AG20443 (cell line): ENCODE measurements around the gene SCUBE1.
A peak's percentile ranks its signal among the peaks of the same experiment; 100 is the strongest.

ENCODE experiments used
- DNase-seq: peaks from one replicate; pipeline ENCODE4 v3.0.0; 2012; ENCODE audit warnings: low spot score, mixed read lengths

The SCUBE1 gene

GRCh38 chr22:43155789-43156188 is 187.4 kb downstream of the SCUBE1 start:
- DNase-seq = no peak

DNA sequence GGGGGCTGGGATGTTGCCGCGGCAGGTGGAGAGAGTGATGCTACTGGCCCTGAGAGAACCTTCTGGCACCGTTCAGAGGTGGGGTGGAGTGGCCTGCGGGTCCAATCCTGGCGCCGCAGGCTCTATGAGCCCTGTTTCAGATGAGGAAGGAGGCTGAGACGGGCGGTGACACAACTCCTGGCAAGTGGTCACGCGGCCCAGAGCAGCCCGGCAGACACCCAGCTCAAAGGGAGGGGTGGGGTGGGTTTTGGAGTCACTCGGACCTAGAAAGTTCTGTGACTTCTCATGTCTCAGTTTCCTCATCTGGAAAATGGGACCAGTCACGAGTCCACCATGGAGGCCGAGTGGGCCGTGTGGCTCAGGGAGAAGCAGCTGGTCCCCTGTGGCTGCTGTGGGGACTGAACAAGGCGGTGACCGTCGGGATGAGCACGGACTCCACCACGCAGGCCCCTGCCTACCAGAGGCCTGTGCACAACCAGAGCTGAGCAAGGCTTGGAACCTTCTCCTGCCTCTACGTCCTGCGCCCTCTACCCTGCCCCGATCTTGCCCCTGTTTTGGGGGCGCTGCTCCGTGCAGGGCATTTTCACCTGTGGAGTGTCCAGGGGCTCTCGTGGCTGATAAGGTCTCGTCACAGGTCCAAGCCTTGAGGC is 188.2 kb downstream of the SCUBE1 start:
- peak; percentile 55 for DNase-seq

DNA sequence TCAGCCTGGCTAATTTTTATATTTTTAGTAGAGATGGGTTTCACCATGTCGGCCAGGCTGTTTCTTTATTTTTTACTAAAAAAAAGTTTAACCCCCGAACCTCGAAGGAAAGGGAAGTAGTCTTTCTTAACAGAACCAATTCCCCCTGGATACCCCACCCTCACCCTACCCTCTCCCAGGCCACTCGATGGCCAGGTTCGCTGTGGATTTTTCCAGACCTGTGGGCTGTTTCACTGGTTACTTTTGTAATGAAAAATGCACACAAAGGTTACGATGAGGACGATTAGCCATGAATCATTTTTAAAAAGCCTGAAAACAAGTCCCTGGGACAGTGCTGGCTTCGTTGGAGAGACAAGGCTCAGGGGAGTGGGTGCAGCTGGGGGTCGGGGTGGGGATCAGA is 189.3 kb downstream of the SCUBE1 start:
- DNase-seq = no peak

- DNase-seq = peak; percentile 75
Measured at GRCh38 chr22:43152357-43153071, 190.7 kb downstream of the SCUBE1 start.

DNA sequence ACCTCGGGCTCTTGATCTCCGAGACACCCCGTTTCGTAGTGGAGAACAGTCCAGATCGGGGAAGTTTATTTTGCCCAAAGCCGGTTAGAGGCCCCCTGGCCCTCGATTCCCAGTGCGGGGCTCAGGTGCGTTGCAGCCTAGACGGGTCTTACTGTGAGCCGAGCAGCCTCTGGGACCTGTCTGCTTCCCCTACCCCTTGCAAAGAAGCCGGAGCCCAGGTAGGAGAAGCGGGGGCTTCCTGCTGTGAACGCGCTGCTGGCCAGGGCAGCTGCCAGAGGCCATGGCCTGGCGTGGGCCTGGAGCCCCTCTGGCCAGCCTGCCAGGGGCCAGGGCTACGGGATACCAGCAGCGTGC is 191.2 kb downstream of the SCUBE1 start:
- no peak for DNase-seq

DNA sequence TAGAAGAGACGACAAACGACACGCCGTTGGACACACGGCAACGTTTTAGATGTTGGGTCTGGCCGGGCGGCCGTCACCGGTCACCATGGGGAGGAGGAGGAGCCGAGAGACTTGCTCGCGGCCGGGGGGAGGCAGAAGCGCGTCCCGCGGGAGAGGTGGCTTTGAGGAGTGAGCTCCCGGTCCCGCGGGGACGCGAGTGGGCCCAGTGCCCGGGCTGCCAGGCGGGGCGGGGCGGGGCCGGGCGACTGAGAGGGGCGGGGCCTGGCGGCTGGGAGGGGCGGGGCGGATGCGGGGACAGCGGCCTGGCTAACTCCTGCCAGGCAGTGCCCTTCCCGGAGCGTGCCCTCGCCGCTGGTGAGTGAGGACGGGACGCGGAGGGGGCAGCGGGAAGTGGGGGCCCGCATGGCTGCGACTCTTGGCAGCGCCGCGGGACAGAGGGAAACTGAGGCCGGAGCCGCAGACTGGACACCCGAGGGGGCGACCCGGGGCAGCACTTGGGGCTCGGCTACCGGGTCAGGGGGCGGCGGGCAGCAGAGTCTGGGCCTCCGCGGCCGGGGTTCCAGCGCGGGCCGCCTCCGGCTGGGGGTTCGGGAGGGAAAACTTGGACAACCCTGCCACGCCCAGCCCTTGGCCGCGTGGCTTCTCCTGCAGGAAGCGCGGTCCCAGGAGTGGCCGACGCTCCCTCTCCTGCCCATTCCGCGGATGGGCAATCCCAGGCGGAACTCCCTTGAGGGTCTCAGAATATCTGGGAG is 191.7 kb downstream of the SCUBE1 start, which contains the start of gene TSPO:
Gene TSPO (plus strand): TSS at position 309 of the 752 bp plus-strand sequence. CDS start 7,680 bp downstream, outside the sequence.
- DNase-seq = peak; percentile 96

DNA sequence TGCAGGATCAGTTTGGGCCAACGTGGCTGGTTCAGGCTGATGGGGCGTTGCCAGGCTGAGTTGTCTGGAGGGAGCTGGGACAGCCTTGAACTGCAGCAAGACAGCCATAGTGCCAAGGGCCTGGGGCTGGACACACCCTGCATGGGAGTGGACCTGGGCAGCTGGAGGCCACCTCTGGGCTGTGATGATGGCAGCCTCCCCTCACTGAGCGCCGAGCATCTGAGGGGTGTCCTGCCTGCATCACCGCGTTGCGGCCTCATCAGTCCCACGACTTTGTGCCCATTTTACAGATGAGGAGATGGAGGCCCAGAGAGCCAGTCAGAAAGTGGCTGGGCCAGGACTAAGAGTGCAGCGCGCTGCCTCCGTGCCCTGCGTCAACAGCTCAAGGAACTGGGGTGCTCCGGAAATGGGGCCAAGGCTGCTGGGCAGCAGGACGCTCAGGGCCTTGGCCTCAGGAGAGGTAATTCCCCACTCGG is 192.4 kb downstream of the SCUBE1 start:
- DNase-seq = no peak

DNA sequence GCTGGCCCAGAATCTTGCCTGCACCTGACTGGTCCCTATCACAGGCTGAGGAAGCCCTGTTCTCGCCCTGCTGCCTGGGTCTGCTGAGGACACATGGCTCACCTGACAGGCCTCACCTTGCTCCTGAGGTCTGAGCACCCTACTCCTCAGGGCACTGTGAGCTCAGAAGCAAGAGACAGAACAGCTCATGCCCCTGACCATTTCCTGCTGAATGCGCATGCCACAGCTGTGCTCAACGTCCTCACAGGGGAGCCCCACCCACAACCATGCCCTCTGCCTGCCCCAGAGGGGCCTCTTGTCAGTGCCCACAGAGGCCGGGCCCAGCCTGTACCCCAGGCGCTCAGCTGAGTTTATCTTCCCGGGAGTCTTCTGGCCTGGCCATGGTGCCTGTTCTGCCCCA is 194.6 kb downstream of the SCUBE1 start:
- no peak for DNase-seq

GRCh38 chr22:43147821-43148220 is 195.4 kb downstream of the SCUBE1 start:
- DNase-seq = no peak
